K562 (cell line): ENCODE data around the gene SNRNP200. TPM values are rescaled to one million over a fixed set of nuclear protein-coding genes. Genes with fewer than 3 reads are reported as not detected.

Experiments used
- ATAC-seq: fragments of 200-7000 bp; cut with Tn5 transposase; 3 replicates; pipeline ENCODE4 v1.9.1; 2020; ENCODE audit warnings: moderate library complexity
- BruUV-seq: library from RNA; stranded (reverse); fragments of 400-500 nt; replicated peaks from 2 replicates; lab custom pipeline; 2021; lab: Mats Ljungman, UMichigan
- CTCF ChIA-PET: fragments of 300-600 bp; formaldehyde crosslinking; extraction: SDS; loops from one replicate; lab custom pipeline; 2021; ENCODE audit warnings: low intra/inter-chr PET ratio; lab: Yijun Ruan, JAX
- POLR2A ChIA-PET: fragments of 300-600, 350-650 bp; sonication (Branson Sonifier 250); formaldehyde crosslinking; extraction: SDS; loops from one replicate; lab custom pipeline; 2021; ENCODE audit warnings: antibody characterized with exemption, inconsistent platforms; lab: Yijun Ruan, JAX
- DNase-seq, 4 experiments: peaks; one replicate each; pipeline versions ENCODE4 v3.0.0 to v3.0.0-alpha.2; 2011 to 2018; ENCODE audit warnings: low spot score in 3 of 4, mixed read lengths in 3 of 4; ENCODE audit errors: extremely low read depth in 1 of 4
- FAIRE-seq: peaks from 2 replicates; lab custom pipeline; 2011; peaks lifted over from hg19 to GRCh38; lab: Jason Lieb, UNC
- H2AFZ ChIP-seq: 2 replicates; pipeline ENCODE4 v1.6.0; 2011; ENCODE audit warnings: low read depth, low read length, control low read depth, inconsistent platforms
- H3K27ac ChIP-seq: fragments of 200-600 bp; 3 replicates; pipeline ENCODE4 v1.8.0; 2011; ENCODE audit warnings: low read depth, mild to moderate bottlenecking, control low read depth, inconsistent platforms, low read length, moderate library complexity, mixed read lengths; ENCODE audit errors: extremely low read depth
- H3K27me3 ChIP-seq, 2 experiments: fragments of 300-600 bp in 1 of 2; 2 replicates in 1 of 2; 3 replicates in 1 of 2; pipeline versions ENCODE4 v1.6.0 to v1.8.0; 2011; ENCODE audit warnings: inconsistent platforms in 2 of 2, low read length in 2 of 2, mild to moderate bottlenecking in 1 of 2, mixed read lengths in 1 of 2, moderate library complexity in 1 of 2; ENCODE audit not compliant: control insufficient read depth in 2 of 2, insufficient read depth in 2 of 2
- H3K36me3 ChIP-seq: fragments of 300-600 bp; 3 replicates; pipeline ENCODE4 v1.8.0; 2011; ENCODE audit warnings: mild to moderate bottlenecking, low read length, inconsistent platforms; ENCODE audit not compliant: control insufficient read depth, insufficient read depth
- H3K4me1 ChIP-seq, 2 experiments: fragments of 200-600 bp in 1 of 2; replicated peaks in 1 of 2; 2 replicates in 1 of 2; 3 replicates in 1 of 2; pipeline versions ENCODE4 v1.5.1 to v1.8.0; 2011; ENCODE audit warnings: inconsistent platforms in 2 of 2, low read length in 2 of 2, mild to moderate bottlenecking in 1 of 2, mixed read lengths in 1 of 2, moderate library complexity in 1 of 2; ENCODE audit not compliant: control insufficient read depth in 2 of 2, insufficient read depth in 2 of 2
- H3K4me2 ChIP-seq: 2 replicates; pipeline ENCODE4 v1.6.1; 2011; ENCODE audit warnings: low read length, control low read depth, inconsistent platforms, mixed read lengths; ENCODE audit not compliant: insufficient read depth
- H3K4me3 ChIP-seq: fragments of 200-600 bp; sonication (generic), shearing (Covaris generic); 2 replicates; pipeline ENCODE4 v1.5.1; 2016; ENCODE audit warnings: control low read depth, inconsistent platforms
- H3K79me2 ChIP-seq: fragments of 200-600 bp; 3 replicates; pipeline ENCODE4 v1.8.0; 2011; ENCODE audit warnings: low read length, inconsistent platforms; ENCODE audit not compliant: control insufficient read depth, insufficient read depth
- H3K9ac ChIP-seq, 2 experiments: 2 replicates each; pipeline versions ENCODE4 v1.6.0 to v1.6.1; 2011; ENCODE audit warnings: low read depth in 2 of 2, low read length in 2 of 2, control low read depth in 1 of 2, inconsistent platforms in 1 of 2, mild to moderate bottlenecking in 1 of 2, mixed read lengths in 1 of 2; ENCODE audit not compliant: insufficient read depth in 1 of 2
- H3K9me1 ChIP-seq: one replicate; pipeline ENCODE4 v1.6.0; 2011; ENCODE audit warnings: inconsistent platforms, mild to moderate bottlenecking, low read length, moderate library complexity; ENCODE audit not compliant: control insufficient read depth, insufficient read depth
- H3K9me3 ChIP-seq: replicated peaks from 2 replicates; pipeline ENCODE4 v1.5.1; 2011; ENCODE audit warnings: low read depth, low read length, inconsistent platforms; ENCODE audit not compliant: control insufficient read depth, insufficient read depth
- H4K20me1 ChIP-seq: replicated peaks from 2 replicates; pipeline ENCODE4 v1.6.1; 2011; ENCODE audit warnings: low read length, inconsistent platforms, mixed read lengths; ENCODE audit not compliant: control insufficient read depth, insufficient read depth
- ARID3B ChIP-seq: fragments of 250-450 bp; sonication (Bioruptor Pico); IDR thresholded peaks from 2 replicates; pipeline ENCODE4 v1.4.0; 2020; ENCODE audit warnings: borderline replicate concordance
- GABPB2 ChIP-seq: fragments of 250-450 bp; sonication (Bioruptor Pico); conservative IDR thresholded peaks from 2 replicates; pipeline ENCODE4 v1.5.1; 2021; ENCODE audit warnings: mild to moderate bottlenecking
- MBD2 ChIP-seq: sonication (generic); IDR thresholded peaks from 2 replicates; pipeline ENCODE4 v1.6.1; 2016; ENCODE audit warnings: low read depth, borderline replicate concordance
- NCOR1 ChIP-seq: fragments of 450-650 bp; IDR thresholded peaks from 2 replicates; pipeline ENCODE4 v1.6.1; 2016; ENCODE audit warnings: mild to moderate bottlenecking, moderate library complexity
- NFIX ChIP-seq: fragments of 250-450 bp; sonication (Bioruptor Pico); IDR thresholded peaks from 2 replicates; pipeline ENCODE4 v1.4.0; 2020; ENCODE audit warnings: low read depth, mild to moderate bottlenecking, moderate library complexity
- RFX5 ChIP-seq: IDR thresholded peaks from 2 replicates; pipeline ENCODE4 v1.6.1; 2011; ENCODE audit warnings: low read depth, mild to moderate bottlenecking, improper control_type of control experiment, low read length
- SMARCA5 ChIP-seq: fragments of 450-650 bp; IDR thresholded peaks from 2 replicates; pipeline ENCODE4 v1.6.1; 2016
- ZNF212 ChIP-seq: fragments of 450-650 bp; formaldehyde crosslinking; IDR thresholded peaks from 2 replicates; pipeline ENCODE4 v1.4.0; 2020; ENCODE audit warnings: mild to moderate bottlenecking
- ZNF316 ChIP-seq: fragments of 450-650 bp; IDR thresholded peaks from 2 replicates; pipeline ENCODE4 v1.6.1; 2016
- WGBS: fragments of 100-300 bp; shearing (Covaris generic); methylation state at CpG from one replicate; pipeline ENCODE4 v1.1.6; 2016; ENCODE audit warnings: low coverage, mixed read lengths; ENCODE audit not compliant: insufficient coverage; ENCODE audit errors: missing lambda C conversion rate; 5-methylcytosine and 5-hydroxymethylcytosine counted together
- in situ Hi-C: fragments of 300-500 bp; cut with MboI; formaldehyde crosslinking; loops from 4 replicates; pipeline ENCODE4 v1.15.0; 2018; ENCODE audit warnings: inconsistent platforms, mixed read lengths
- intact Hi-C: fragments of 100-400 bp; cut with micrococcal nuclease; formaldehyde crosslinking; loops from 2 replicates; pipeline ENCODE4 v1.14.2; 2022
- polyA plus RNA-seq, 8 experiments: library from polyadenylated mRNA; depleted of rRNA in 4 of 8; stranded (reverse) in 5 of 8; unstranded in 3 of 8; fragments of >200 nt; fragmentation: Nextera tagmentation in 2 of 8; fragmentation: Illumina TruSeq in 1 of 8; extraction: Ambion mirVana in 2 of 8; extraction: Trizol in 1 of 8; gene quantifications; 2 replicates each; pipeline versions ENCODE4 v1.2.1 to v1.2.3, GENCODE V29; 2011 to 2014; ENCODE audit warnings: inconsistent platforms in 1 of 8, missing spikeins in 1 of 8
- total RNA-seq, 7 experiments: library from RNA; depleted of rRNA in 6 of 7; stranded (reverse); fragments of >200 nt in 6 of 7; fragmentation: Illumina TruSeq in 2 of 7; extraction: Trizol in 2 of 7; gene quantifications; 2 replicates each; pipeline versions ENCODE4 v1.2.1 to v1.2.3, GENCODE V29; 2011 to 2021; ENCODE audit warnings: low replicate concordance in 1 of 7
- TF ChIP-seq, protein P1 (sequence below), 2 experiments: fragments of 450-650 bp; conservative IDR thresholded peaks; 2 replicates each; pipeline ENCODE4 v1.6.1; 2017; ENCODE audit warnings: mild to moderate bottlenecking in 2 of 2, moderate library complexity in 2 of 2

Gene SNRNP200
- total and polyA plus RNA-seq, 9 of the 15 experiments (the other 6 are each of a cell fraction or from before 2014, with no cell fraction given), result 76.1 to 231 (median 155) TPM

DNA sequence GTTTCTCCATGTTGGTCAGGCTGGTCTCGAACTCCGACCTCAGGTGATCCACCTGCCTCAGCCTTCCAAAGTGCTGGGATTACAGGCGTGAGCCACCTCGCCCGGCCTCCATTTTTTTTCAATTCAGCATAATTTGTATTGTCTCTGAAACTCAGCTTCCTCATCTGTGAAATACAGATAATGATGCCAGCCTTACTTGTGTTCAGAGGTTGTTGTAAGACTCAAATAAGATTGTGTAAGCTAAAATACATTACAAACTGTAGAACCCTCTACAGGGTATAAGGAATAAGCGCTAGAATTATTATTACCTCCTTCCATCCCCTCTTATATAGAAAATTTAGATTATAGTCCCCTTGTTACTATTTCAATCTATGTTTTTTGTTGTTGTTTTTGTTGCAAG lies 71.9 kb downstream of the SNRNP200 start:
- Histone ChIP-seq H4K20me1 (no peaks in the 10 kb centered on the region), H3K79me2 (no peaks in the 10 kb centered on the region), H3K27ac (no peak overlapping the region), H2AFZ (no peak overlapping the region), H3K4me2 (no peak overlapping the region), H3K36me3 (peaks cover 3% of the 10 kb centered on the region; the same call in 1 of the 3 replicates), H3K4me3 (no peak overlapping the region), H3K9me3 (no peaks in the 10 kb centered on the region), H3K4me1 (no peaks in the 10 kb centered on the region), H3K27me3 (no peaks in the 10 kb centered on the region), H3K9me1 (peaks cover 3% of the 10 kb centered on the region), H3K9ac (no peak overlapping the region)
- FAIRE-seq (no peak), DNase-seq (no peak), ATAC-seq (no peak)
- in situ Hi-C loops (no loop called here), intact Hi-C loops (no loop called here)
- WGBS, result 72% methylated on average over 6 of the region's 6 CpGs
- ChIA-PET POLR2A (interaction anchor here (1.1 to 1.8 kb wide), 3 partner anchors 9 to 28 kb away, joined by 3 to 4 read pairs (median 3); no protein-coding TSS in a partner anchor), CTCF (no interaction called here)
- BruUV-seq, result no TSS peak
- TF ChIP-seq, protein P1, sequence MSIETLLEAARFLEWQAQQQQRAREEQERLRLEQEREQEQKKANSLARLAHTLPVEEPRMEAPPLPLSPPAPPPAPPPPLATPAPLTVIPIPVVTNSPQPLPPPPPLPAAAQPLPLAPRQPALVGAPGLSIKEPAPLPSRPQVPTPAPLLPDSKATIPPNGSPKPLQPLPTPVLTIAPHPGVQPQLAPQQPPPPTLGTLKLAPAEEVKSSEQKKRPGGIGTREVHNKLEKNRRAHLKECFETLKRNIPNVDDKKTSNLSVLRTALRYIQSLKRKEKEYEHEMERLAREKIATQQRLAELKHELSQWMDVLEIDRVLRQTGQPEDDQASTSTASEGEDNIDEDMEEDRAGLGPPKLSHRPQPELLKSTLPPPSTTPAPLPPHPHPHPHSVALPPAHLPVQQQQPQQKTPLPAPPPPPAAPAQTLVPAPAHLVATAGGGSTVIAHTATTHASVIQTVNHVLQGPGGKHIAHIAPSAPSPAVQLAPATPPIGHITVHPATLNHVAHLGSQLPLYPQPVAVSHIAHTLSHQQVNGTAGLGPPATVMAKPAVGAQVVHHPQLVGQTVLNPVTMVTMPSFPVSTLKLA (conservative IDR thresholded peaks at IDR 0.05), result no peak
- TF ChIP-seq ZNF316, result 0 out of 2 replicates have a peak, but pooled peaks have one; percentile 8

DNA sequence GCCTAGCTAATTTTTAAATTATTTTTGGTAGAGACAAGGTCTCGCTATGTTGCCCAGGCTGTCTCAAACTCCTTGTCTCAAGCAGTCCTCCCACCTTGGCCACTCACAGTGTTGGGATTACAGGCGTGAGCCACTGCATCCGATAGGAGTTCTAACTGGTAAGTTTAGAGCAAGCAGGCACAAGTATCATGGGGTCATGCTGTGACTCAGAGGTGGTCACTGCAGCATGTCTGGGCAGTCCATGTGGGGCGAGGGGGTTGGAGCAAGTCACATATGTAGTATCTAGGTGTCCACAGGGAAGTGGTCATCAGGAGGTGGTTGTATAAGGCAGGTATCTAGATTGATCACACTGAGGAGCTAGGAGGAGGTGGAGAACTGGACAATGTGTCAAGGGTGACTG lies 74.0 kb downstream of the SNRNP200 start:
- no peaks in the 10 kb centered on the region for H3K9me1 ChIP-seq
- TF ChIP-seq SMARCA5, result no peak
- TF ChIP-seq GABPB2 (CRISPR knock-in tag), result no peak
- no peak for TF ChIP-seq NFIX
- no peak for TF ChIP-seq ARID3B
- TF ChIP-seq NCOR1, result no peak
- no peak for TF ChIP-seq ZNF212 (CRISPR knock-in tag)
- no peak for TF ChIP-seq MBD2
- no peak for TF ChIP-seq RFX5

More for the DNA sequence above, 74.0 kb downstream of the SNRNP200 start:
- CTCF ChIA-PET, result no interaction called here
- no TSS peak for BruUV-seq
- Histone ChIP-seq H2AFZ (no peak overlapping the region), H3K9ac (no peak overlapping the region), H3K9me3 (no peaks in the 10 kb centered on the region), H3K79me2 (no peaks in the 10 kb centered on the region), H3K4me2 (no peak overlapping the region), H3K4me1 (no peaks in the 10 kb centered on the region), H3K4me3 (no peak overlapping the region), H3K36me3 (peaks cover 3% of the 10 kb centered on the region; the same call in 1 of the 3 replicates), H3K27me3 (no peaks in the 10 kb centered on the region), H3K27ac (no peak overlapping the region), H4K20me1 (no peaks in the 10 kb centered on the region)
- 80% methylated on average over 4 of the region's 4 CpGs for WGBS
- ATAC-seq (no peak), FAIRE-seq (no peak), DNase-seq (no peak)
- POLR2A ChIA-PET, result interaction anchor here (1.8 to 2.3 kb wide), 2 partner anchors 9 to 10 kb away, joined by 5 to 14 read pairs; no protein-coding TSS in a partner anchor
- in situ Hi-C loops, result no loop called here
- intact Hi-C loops, result no loop called here
